Body of pancreas (tissue), 4 donors: ENCODE measurements around the gene TTC17. TPM values are rescaled to one million over a fixed set of nuclear protein-coding genes. Genes with fewer than 3 reads are reported as not detected.

Experiments used
- ATAC-seq: fragments of 150-250 bp; one replicate; pipeline ENCODE4 v1.9.1; 2016
- DNase-seq, 4 donors: peaks; one replicate each; pipeline ENCODE4 v3.0.0-alpha.2; 2019
- H3K27ac ChIP-seq, 4 donors: fragments of 200-600 bp; sonication (generic); 1 replicate in 3 of 4; 2 replicates in 1 of 4; pipeline versions ENCODE4 v1.5.1 to v1.6.1; 2016 to 2019; ENCODE audit warnings: mild to moderate bottlenecking in 1 of 4, mixed read lengths in 1 of 4, moderate library complexity in 1 of 4
- H3K27me3 ChIP-seq, 2 donors: fragments of 200-600 bp; sonication (generic); one replicate each; pipeline ENCODE4 v1.6.0; 2016; ENCODE audit warnings: mild to moderate bottlenecking in 1 of 2
- H3K36me3 ChIP-seq, 2 donors: fragments of 200-600 bp; sonication (generic); replicated peaks in 1 of 2; 2 replicates each; pipeline ENCODE4 v1.5.1; 2016; ENCODE audit warnings: low read depth in 2 of 2; ENCODE audit not compliant: insufficient read depth in 1 of 2
- H3K4me1 ChIP-seq: fragments of 200-600 bp; sonication (generic); one replicate; pipeline ENCODE4 v1.6.0; 2016
- H3K4me3 ChIP-seq, 2 donors: fragments of 200-600 bp; sonication (generic); 1 replicate in 1 of 2; 2 replicates in 1 of 2; pipeline ENCODE4 v1.5.1; 2016 to 2019
- H3K9me3 ChIP-seq, 3 donors: fragments of 200-600 bp; sonication (generic); 1 replicate in 2 of 3; 2 replicates in 1 of 3; pipeline ENCODE4 v1.5.1; 2016
- CTCF ChIP-seq, 7 experiments: fragments of 450-650 bp in 4 of 7; fragments of 200-600 bp in 3 of 7; sonication (generic) in 3 of 7; IDR thresholded peaks; one replicate each; pipeline ENCODE4 v1.5.1; 2016 to 2019; ENCODE audit warnings: antibody characterized with exemption in 7 of 7
- POLR2A ChIP-seq, 3 donors: fragments of 450-650 bp; IDR thresholded peaks; one replicate each; pipeline ENCODE4 v1.6.1; 2016; ENCODE audit warnings: antibody characterized with exemption in 3 of 3, mild to moderate bottlenecking in 2 of 3
- WGBS, 2 donors: methylation state at CpG; one replicate each; pipeline ENCODE4 v1.1.5; 2017; 5-methylcytosine and 5-hydroxymethylcytosine counted together
- intact Hi-C: fragments of 100-400 bp; cut with DNase I; formaldehyde crosslinking; loops from one replicate; pipeline ENCODE4 v1.15.1; 2023
- total RNA-seq, 2 donors: library from RNA; depleted of rRNA; stranded (reverse); fragments of >200 nt; gene quantifications; one replicate each; pipeline ENCODE4 v1.1.0, GENCODE V29; 2016

TTC17 gene
- total RNA-seq, 2 donors from 2014 or later: 99.1 to 195 TPM

GRCh38 chr11:43515090-43515489 lies 156.4 kb downstream of the TTC17 start:
- intact Hi-C loops: no loop called here
- WGBS, 2 donors: 56 to 62% methylated on average over 5 to 6 of the region's 6 CpGs
- no peak for ATAC-seq
- H3K36me3 ChIP-seq: no peaks in the 10 kb centered on the region
- H3K27me3 ChIP-seq: peaks cover 0 to 3% of the 10 kb centered on the region in 2 donors
- H3K9me3 ChIP-seq: no peaks in the 10 kb centered on the region
- no peak for TF ChIP-seq CTCF (IDR thresholded peaks at IDR 0.05)
- TF ChIP-seq POLR2A (IDR thresholded peaks at IDR 0.05): no peak
- peak in 1 of 4 donors; percentile 10 for DNase-seq
- H3K27ac ChIP-seq: no peak overlapping the region
- no peak overlapping the region for H3K4me3 ChIP-seq
- no peaks in the 10 kb centered on the region for H3K4me1 ChIP-seq

GRCh38 chr11:43516316-43516850 lies 157.7 kb downstream of the TTC17 start:
- Histone ChIP-seq H3K4me1 (no peaks in the 10 kb centered on the region), H3K9me3 (no peaks in the 10 kb centered on the region), H3K27me3 (no peaks in the 10 kb centered on the region), H3K36me3 (no peaks in the 10 kb centered on the region), H3K4me3 (no peak overlapping the region), H3K27ac (no peak overlapping the region)
- TF ChIP-seq CTCF (IDR thresholded peaks at IDR 0.05) (no peak), POLR2A (IDR thresholded peaks at IDR 0.05) (no peak)
- no peak for DNase-seq
- ATAC-seq: no peak
- intact Hi-C loops: no loop called here
- 30 to 34% methylated on average over 5 to 8 of the region's 8 CpGs for WGBS, 2 donors

GRCh38 chr11:43517518-43517917 lies 158.8 kb downstream of the TTC17 start:
- H3K36me3 ChIP-seq: no peaks in the 10 kb centered on the region
- H3K27me3 ChIP-seq: no peaks in the 10 kb centered on the region
- no peak overlapping the region for H3K27ac ChIP-seq
- H3K4me3 ChIP-seq: no peak overlapping the region
- intact Hi-C loops: no loop called here
- H3K4me1 ChIP-seq: no peaks in the 10 kb centered on the region
- WGBS, 2 donors: 74 to 76% methylated on average over 2 of the region's 2 CpGs
- ATAC-seq (no peak), DNase-seq (no peak)
- TF ChIP-seq CTCF (IDR thresholded peaks at IDR 0.05): no peak
- TF ChIP-seq POLR2A (IDR thresholded peaks at IDR 0.05): no peak
- no peaks in the 10 kb centered on the region for H3K9me3 ChIP-seq

- no peaks in the 10 kb centered on the region for H3K27me3 ChIP-seq
- no peak overlapping the region for H3K27ac ChIP-seq
- 55 to 57% methylated on average over 9 of the region's 9 CpGs for WGBS, 2 donors
- intact Hi-C loops: no loop called here
- TF ChIP-seq POLR2A (IDR thresholded peaks at IDR 0.05) (no peak), CTCF (IDR thresholded peaks at IDR 0.05) (no peak)
- DNase-seq (no peak), ATAC-seq (no peak)
- no peak overlapping the region for H3K4me3 ChIP-seq
- H3K9me3 ChIP-seq: no peaks in the 10 kb centered on the region
- H3K36me3 ChIP-seq: no peaks in the 10 kb centered on the region
- H3K4me1 ChIP-seq: no peaks in the 10 kb centered on the region
Observed at GRCh38 chr11:43518408-43519160, 159.9 kb downstream of the TTC17 start.

GRCh38 chr11:43521471-43521870 lies 162.8 kb downstream of the TTC17 start:
- no peak overlapping the region for H3K4me3 ChIP-seq
- DNase-seq: no peak
- TF ChIP-seq CTCF (IDR thresholded peaks at IDR 0.05): no peak
- no peak for TF ChIP-seq POLR2A (IDR thresholded peaks at IDR 0.05)
- intact Hi-C loops: no loop called here
- 81 to 84% methylated on average over 7 to 9 of the region's 15 CpGs for WGBS, 2 donors
- ATAC-seq: no peak
- no peak overlapping the region for H3K27ac ChIP-seq
- H3K4me1 ChIP-seq: no peaks in the 10 kb centered on the region
- no peaks in the 10 kb centered on the region for H3K9me3 ChIP-seq
- no peaks in the 10 kb centered on the region for H3K36me3 ChIP-seq
- H3K27me3 ChIP-seq: no peaks in the 10 kb centered on the region
